BJ (cell line): ENCODE measurements around the gene ICAM4. TPM values are rescaled to one million over a fixed set of nuclear protein-coding genes. Genes with fewer than 3 reads are reported as not detected.

Experiments
- CTCF ChIA-PET: fragments of 350-600 bp; formaldehyde crosslinking; extraction: SDS; loops from one replicate; lab custom pipeline; 2021; ENCODE audit warnings: antibody characterized with exemption, inconsistent platforms; lab: Yijun Ruan, JAX
- POLR2A ChIA-PET: fragments of 300-600 bp; sonication (Branson Sonifier 250); formaldehyde crosslinking; extraction: SDS; loops from one replicate; lab custom pipeline; 2021; ENCODE audit warnings: antibody characterized with exemption; lab: Charles Lee
- DNase-seq: peaks from one replicate; pipeline ENCODE4 v3.0.0-alpha.2; 2011; ENCODE audit warnings: low read depth
- H3K27me3 ChIP-seq: 2 replicates; pipeline ENCODE4 v1.6.0; 2011; ENCODE audit warnings: low read length; ENCODE audit not compliant: control insufficient read depth, insufficient read depth
- H3K36me3 ChIP-seq: 2 replicates; pipeline ENCODE4 v1.5.1; 2011; ENCODE audit warnings: low read length; ENCODE audit not compliant: control insufficient read depth, insufficient read depth
- H3K4me3 ChIP-seq: 2 replicates; pipeline ENCODE4 v1.5.1; 2011; ENCODE audit warnings: low read depth, mild to moderate bottlenecking, control low read depth, low read length
- polyA plus RNA-seq: library from polyadenylated mRNA; depleted of rRNA; stranded (reverse); fragments of >200 nt; gene quantifications from 2 replicates; pipeline ENCODE4 v1.2.3, GENCODE V29; 2011
- TF ChIP-seq, protein P1 (sequence below): IDR thresholded peaks from 2 replicates; pipeline ENCODE4 v1.5.1; 2011; ENCODE audit warnings: low read depth, mild to moderate bottlenecking, control low read depth, inconsistent platforms, low read length, moderate library complexity; ENCODE audit not compliant: insufficient read depth

The ICAM4 gene
- polyA plus RNA-seq, 1 experiment = 1.5 TPM

DNA sequence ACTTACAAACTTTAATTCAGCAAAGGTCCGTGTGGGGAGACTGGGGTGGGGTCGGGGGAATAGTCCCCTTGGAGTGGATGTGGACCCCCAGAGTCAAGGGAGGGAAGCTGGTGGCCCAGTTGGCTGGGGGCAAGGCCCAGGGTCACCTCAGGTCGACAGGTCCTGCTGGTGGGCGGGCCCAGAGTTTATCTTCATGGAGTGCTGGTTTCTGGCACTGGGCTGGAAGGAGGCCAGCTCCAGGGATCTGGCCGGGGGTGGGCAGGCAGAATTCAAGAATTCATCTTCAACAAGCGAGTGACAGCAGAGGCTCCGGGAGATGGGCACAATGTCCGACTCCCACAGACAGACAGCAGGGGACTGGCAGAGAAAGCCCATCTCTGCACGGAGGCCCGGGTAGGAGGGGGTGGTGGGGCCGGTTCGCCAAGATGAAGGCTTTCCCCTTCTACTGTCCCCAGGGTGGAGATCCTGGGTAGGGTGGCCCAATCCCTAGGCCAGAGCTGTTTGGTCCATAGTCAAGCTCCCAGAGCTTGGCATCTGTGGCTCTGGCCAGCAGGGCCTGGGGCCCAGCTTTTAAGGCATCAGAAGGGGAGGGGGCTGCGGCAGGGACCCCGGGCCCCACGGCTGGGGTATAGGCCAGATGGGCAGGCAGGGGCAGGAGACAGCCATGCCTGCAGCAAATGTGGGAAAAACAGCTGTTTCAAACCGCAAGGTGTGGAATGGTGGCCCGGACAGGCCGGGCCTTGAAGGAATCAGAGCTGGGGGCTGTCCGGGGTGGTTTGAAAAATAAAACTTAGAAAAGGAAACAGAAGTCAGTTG is 29.7 kb downstream of the ICAM4 start:
- Histone ChIP-seq H3K4me3 (no peak overlapping the region), H3K27me3 (no peaks in the 10 kb centered on the region), H3K36me3 (peaks cover 24% of the 10 kb centered on the region)
- POLR2A ChIA-PET = interaction anchor here (0.6 kb wide), 2 partner anchors 17 to 25 kb away, joined by 3 to 5 read pairs; no protein-coding TSS in a partner anchor
- TF ChIP-seq, protein P1, sequence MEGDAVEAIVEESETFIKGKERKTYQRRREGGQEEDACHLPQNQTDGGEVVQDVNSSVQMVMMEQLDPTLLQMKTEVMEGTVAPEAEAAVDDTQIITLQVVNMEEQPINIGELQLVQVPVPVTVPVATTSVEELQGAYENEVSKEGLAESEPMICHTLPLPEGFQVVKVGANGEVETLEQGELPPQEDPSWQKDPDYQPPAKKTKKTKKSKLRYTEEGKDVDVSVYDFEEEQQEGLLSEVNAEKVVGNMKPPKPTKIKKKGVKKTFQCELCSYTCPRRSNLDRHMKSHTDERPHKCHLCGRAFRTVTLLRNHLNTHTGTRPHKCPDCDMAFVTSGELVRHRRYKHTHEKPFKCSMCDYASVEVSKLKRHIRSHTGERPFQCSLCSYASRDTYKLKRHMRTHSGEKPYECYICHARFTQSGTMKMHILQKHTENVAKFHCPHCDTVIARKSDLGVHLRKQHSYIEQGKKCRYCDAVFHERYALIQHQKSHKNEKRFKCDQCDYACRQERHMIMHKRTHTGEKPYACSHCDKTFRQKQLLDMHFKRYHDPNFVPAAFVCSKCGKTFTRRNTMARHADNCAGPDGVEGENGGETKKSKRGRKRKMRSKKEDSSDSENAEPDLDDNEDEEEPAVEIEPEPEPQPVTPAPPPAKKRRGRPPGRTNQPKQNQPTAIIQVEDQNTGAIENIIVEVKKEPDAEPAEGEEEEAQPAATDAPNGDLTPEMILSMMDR = no peak
- CTCF ChIA-PET = no interaction called here
- no peak for DNase-seq

GRCh38 chr19:10317045-10317856 is 30.5 kb downstream of the ICAM4 start:
- CTCF ChIA-PET = no interaction called here
- Histone ChIP-seq H3K4me3 (no peak overlapping the region), H3K27me3 (no peaks in the 10 kb centered on the region), H3K36me3 (peaks cover 29% of the 10 kb centered on the region)
- TF ChIP-seq, protein P1 = no peak
- DNase-seq = no peak
- POLR2A ChIA-PET = interaction anchor here (0.6 kb wide), 2 partner anchors 16 to 26 kb away, joined by 3 to 5 read pairs; no protein-coding TSS in a partner anchor

DNA sequence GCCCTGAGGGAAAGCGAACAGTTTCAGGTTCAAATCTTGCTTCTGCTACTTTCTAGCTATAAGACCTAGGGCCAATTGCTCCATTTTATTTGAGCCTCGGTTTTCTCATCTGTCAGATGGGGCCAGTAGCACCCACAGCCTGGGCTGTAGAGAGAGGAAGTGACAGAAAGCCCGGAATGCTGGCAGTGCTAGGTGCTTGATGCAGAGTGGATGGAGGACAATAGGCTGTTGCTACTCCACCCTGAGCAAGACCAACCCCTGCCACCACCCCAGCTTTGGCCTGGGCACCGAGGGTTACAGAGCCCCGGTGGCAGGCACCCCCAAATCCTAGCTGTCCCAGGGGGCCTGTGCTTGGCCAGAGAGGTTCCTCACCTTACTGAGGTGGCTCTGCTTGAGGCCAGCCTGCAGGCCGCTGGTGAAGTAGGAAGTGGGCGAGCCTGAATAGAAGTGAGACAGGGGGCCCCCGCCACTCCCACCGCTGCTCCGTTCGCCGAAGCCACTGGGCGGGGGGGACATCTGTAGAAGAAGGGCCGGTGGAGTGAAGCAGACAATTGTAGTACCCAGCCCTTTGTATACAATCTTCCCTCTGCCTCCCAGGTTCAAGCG is 31.2 kb downstream of the ICAM4 start:
- H3K36me3 ChIP-seq = peaks cover 35% of the 10 kb centered on the region
- ChIA-PET CTCF (no interaction called here), POLR2A (no interaction called here)
- H3K4me3 ChIP-seq = no peak overlapping the region
- DNase-seq = no peak
- TF ChIP-seq, protein P1 = no peak
- H3K27me3 ChIP-seq = no peaks in the 10 kb centered on the region

DNA sequence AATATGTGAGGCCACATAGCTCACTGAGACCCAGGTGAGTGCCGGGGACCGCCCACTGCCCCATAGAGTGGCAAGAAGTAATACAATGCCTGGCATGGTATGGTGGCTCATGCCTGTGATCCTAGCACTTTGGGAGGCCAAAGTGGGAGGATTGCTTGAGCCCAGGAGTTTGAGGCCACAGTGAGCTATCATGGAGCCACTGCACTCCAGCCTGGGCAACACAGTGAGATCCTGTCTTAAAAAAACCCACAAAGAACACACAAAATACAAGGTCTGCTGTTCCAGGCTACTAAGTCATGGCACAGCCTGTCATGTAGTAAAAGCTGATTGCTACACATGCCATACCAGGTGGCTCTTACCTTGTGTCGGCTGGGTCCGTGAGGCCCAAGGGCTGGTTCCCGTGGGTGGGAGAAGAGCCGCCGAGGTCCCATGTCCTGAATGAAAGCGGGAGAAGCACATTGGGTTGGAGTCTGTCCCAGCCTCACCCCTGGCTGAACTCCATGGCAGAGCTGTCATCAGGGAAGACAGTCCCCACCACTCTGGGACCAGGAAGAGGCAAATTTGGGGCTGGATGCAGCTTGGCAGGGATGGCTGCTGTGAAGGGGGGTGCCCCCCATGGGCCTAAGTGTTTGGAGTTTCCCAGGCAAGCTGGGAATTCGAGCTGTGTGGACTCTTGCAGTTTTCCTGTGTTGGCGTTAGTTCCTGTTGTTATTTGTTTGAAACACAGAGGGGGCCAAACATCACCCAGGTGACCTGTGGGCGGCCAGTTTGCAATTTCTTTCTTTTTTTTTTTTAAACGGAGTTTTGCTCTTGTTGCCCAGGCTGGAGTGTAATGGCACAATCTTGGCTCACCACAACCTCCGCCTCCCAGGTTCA is 32.3 kb downstream of the ICAM4 start:
- Histone ChIP-seq H3K27me3 (no peaks in the 10 kb centered on the region), H3K36me3 (peaks cover 42% of the 10 kb centered on the region), H3K4me3 (no peak overlapping the region)
- TF ChIP-seq, protein P1 = no peak
- ChIA-PET POLR2A (interaction anchor here (0.6 kb wide), 1 partner anchor 81 kb away, joined by 12 read pairs; no protein-coding TSS in a partner anchor), CTCF (no interaction called here)
- DNase-seq = no peak
